Tongue (tissue), 2 donors: ENCODE data around the gene ME3. TPM values are rescaled to one million over a fixed set of nuclear protein-coding genes. Genes with fewer than 3 reads are reported as not detected.
"Not testable (repeated sequence)": the region's sequence is repeated elsewhere in the genome, so short reads cannot be mapped to it uniquely, and the experiment has no call there.

Experiments
- DNase-seq: peaks from one replicate; pipeline ENCODE4 v3.0.0-alpha.2; 2015
- total RNA-seq: library from RNA; depleted of rRNA; stranded (reverse); fragments of >200 nt; gene quantifications from one replicate; pipeline ENCODE4 v1.2.3, GENCODE V29; 2014

The ME3 gene
- total RNA-seq, 1 donor from 2014 or later = 18.2 TPM

- DNase-seq = no peak
Observed at GRCh38 chr11:86663291-86663690, 9.1 kb downstream of the ME3 start.

- DNase-seq = no peak
Observed at GRCh38 chr11:86660736-86661135, 11.7 kb downstream of the ME3 start.

GRCh38 chr11:86660088-86660487 is 12.3 kb downstream of the ME3 start:
- no peak for DNase-seq

- no peak for DNase-seq
Observed at GRCh38 chr11:86658534-86658933, 13.9 kb downstream of the ME3 start.

- not testable (repeated sequence) for DNase-seq
Observed at GRCh38 chr11:86645212-86645611, 27.2 kb downstream of the ME3 start.

GRCh38 chr11:86644291-86644690 is 28.1 kb downstream of the ME3 start:
- no peak for DNase-seq

- peak; percentile 61 for DNase-seq
Observed at GRCh38 chr11:86641537-86642261, 30.7 kb downstream of the ME3 start.

GRCh38 chr11:86639137-86639536 is 33.3 kb downstream of the ME3 start:
- DNase-seq = no peak

GRCh38 chr11:86638673-86639072 is 33.7 kb downstream of the ME3 start:
- no peak for DNase-seq

GRCh38 chr11:86637988-86638387 is 34.4 kb downstream of the ME3 start:
- no peak for DNase-seq

GRCh38 chr11:86636275-86636674 is 36.1 kb downstream of the ME3 start:
- DNase-seq = no peak

GRCh38 chr11:86632499-86633269 is 39.7 kb downstream of the ME3 start:
- no peak for DNase-seq

GRCh38 chr11:86630229-86630981 is 42.0 kb downstream of the ME3 start:
- DNase-seq = peak; percentile 77

GRCh38 chr11:86629045-86629706 is 43.2 kb downstream of the ME3 start:
- peak; percentile 64 for DNase-seq

GRCh38 chr11:86627776-86628455 is 44.5 kb downstream of the ME3 start:
- no peak for DNase-seq

- no peak for DNase-seq
Observed at GRCh38 chr11:86625981-86626380, 46.4 kb downstream of the ME3 start.

GRCh38 chr11:86625544-86625943 is 46.9 kb downstream of the ME3 start:
- no peak for DNase-seq

- DNase-seq = no peak
Observed at GRCh38 chr11:86624366-86624765, 48.0 kb downstream of the ME3 start.

GRCh38 chr11:86623736-86624135 is 48.7 kb downstream of the ME3 start:
- DNase-seq = no peak

- DNase-seq = no peak
Observed at GRCh38 chr11:86623041-86623621, 49.3 kb downstream of the ME3 start.

GRCh38 chr11:86621854-86622253 is 50.6 kb downstream of the ME3 start:
- no peak for DNase-seq
